ENCODE measurements around the gene PTPRD. TPM values are rescaled to one million over a fixed set of nuclear protein-coding genes. Genes with fewer than 3 reads are reported as not detected.

PTPRD gene
- total RNA-seq, 1 experiment from 2014 or later = 1.8 TPM

DNA sequence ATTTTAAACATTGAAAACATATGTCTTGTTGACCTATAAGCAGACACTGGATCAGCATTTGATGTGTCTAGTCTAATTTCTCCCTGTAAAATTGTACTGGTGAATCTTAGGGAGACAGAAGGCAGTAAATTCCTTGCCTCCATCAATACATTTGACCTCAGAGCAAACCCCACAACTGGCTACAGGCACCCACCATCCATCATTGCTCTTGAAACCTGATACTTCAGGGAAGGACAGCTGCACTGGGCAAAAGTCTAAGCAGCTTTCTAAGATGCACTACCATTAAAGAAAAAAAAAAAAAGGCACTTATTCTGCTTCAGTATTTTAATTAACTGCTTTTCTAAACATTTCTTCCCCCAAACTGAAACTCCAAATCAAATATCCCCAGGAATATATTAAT is 1761.9 kb downstream of the PTPRD start:
- BruUV-seq (replicated peaks) = no TSS peak
- CTCF ChIA-PET = no interaction called here
- no peaks in the 10 kb centered on the region for H3K4me1 Mint-ChIP-seq (ENCODE audit: low read depth, unreplicated experiment)

DNA sequence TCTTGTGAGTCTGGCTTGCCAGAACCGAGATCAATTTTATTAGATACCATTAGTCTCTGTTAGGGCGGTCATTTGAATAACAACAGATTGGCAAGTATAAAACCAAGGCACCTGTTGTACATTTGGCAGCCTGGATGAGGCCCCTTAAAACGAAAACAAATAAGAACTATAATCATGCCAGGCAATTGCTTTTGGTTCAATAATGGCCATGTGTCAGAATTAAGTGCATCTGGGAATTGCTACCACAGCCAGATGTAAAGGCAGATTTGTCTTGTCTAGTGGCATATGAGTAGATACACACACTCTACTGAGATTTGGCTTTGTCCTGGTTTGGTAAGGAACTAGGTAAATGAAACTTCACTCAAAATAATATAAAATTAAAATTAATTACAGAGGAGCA is 1767.0 kb downstream of the PTPRD start:
- Mint-ChIP-seq H3K36me3 (ENCODE audit: insufficient read depth, unreplicated experiment) (no peaks in the 10 kb centered on the region), H3K4me3 (ENCODE audit: low read depth, unreplicated experiment) (no peak overlapping the region), H3K27me3 (ENCODE audit: unreplicated experiment) (no peaks in the 10 kb centered on the region), H3K4me1 (ENCODE audit: low read depth, unreplicated experiment) (no peaks in the 10 kb centered on the region), H3K27ac (ENCODE audit: unreplicated experiment) (no peak overlapping the region), H3K9me3 (ENCODE audit: low read depth, unreplicated experiment) (peaks cover 8% of the 10 kb centered on the region)
- CTCF ChIA-PET = no interaction called here
- intact Hi-C loops (cut with micrococcal nuclease; ENCODE audit: unreplicated experiment) = no loop called here
- no peak for DNase-seq
- BruUV-seq (replicated peaks) = no TSS peak
- TF ChIP-seq, protein P1, sequence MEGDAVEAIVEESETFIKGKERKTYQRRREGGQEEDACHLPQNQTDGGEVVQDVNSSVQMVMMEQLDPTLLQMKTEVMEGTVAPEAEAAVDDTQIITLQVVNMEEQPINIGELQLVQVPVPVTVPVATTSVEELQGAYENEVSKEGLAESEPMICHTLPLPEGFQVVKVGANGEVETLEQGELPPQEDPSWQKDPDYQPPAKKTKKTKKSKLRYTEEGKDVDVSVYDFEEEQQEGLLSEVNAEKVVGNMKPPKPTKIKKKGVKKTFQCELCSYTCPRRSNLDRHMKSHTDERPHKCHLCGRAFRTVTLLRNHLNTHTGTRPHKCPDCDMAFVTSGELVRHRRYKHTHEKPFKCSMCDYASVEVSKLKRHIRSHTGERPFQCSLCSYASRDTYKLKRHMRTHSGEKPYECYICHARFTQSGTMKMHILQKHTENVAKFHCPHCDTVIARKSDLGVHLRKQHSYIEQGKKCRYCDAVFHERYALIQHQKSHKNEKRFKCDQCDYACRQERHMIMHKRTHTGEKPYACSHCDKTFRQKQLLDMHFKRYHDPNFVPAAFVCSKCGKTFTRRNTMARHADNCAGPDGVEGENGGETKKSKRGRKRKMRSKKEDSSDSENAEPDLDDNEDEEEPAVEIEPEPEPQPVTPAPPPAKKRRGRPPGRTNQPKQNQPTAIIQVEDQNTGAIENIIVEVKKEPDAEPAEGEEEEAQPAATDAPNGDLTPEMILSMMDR (IDR thresholded peaks at IDR 0.05; ENCODE audit: unreplicated experiment) = no peak

More for the DNA sequence above, 1761.9 kb downstream of the PTPRD start:
- Mint-ChIP-seq H3K9me3 (ENCODE audit: low read depth, unreplicated experiment) (peaks cover 8% of the 10 kb centered on the region), H3K27ac (ENCODE audit: unreplicated experiment) (no peak overlapping the region), H3K36me3 (ENCODE audit: insufficient read depth, unreplicated experiment) (no peaks in the 10 kb centered on the region), H3K4me3 (ENCODE audit: low read depth, unreplicated experiment) (no peak overlapping the region), H3K27me3 (ENCODE audit: unreplicated experiment) (peaks cover 2% of the 10 kb centered on the region)
- DNase-seq = no peak
- intact Hi-C loops (cut with micrococcal nuclease; ENCODE audit: unreplicated experiment) = no loop called here
- TF ChIP-seq, protein P1 (IDR thresholded peaks at IDR 0.05; ENCODE audit: unreplicated experiment) = no peak

DNA sequence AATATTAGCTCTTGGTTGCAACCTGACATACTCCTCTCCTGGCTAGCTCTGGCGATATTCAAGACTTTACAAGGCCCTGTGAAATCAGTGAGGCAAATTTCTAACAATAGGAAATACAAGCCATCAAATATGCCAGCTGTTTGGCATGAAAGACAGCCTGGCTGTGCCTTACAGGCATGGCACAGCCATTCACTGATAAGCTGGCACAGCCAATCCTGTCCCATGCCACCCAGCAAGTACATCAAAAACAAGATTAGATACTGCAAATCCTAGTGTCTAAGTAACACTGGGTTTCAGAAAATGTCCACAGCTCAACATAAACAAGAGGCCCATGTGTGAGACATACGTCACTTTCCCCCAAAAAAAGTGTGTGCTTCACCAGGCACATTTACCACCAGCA is 1767.4 kb downstream of the PTPRD start:
- CTCF ChIA-PET = no interaction called here
- DNase-seq = no peak
- no peaks in the 10 kb centered on the region for H3K4me1 Mint-ChIP-seq (ENCODE audit: low read depth, unreplicated experiment)
- H3K4me3 Mint-ChIP-seq (ENCODE audit: low read depth, unreplicated experiment) = no peak overlapping the region
- TF ChIP-seq, protein P1 (IDR thresholded peaks at IDR 0.05; ENCODE audit: unreplicated experiment) = no peak
- intact Hi-C loops (cut with micrococcal nuclease; ENCODE audit: unreplicated experiment) = no loop called here
- peaks cover 8% of the 10 kb centered on the region for H3K9me3 Mint-ChIP-seq (ENCODE audit: low read depth, unreplicated experiment)
- no peak overlapping the region for H3K27ac Mint-ChIP-seq (ENCODE audit: unreplicated experiment)
- BruUV-seq (replicated peaks) = no TSS peak
- H3K36me3 Mint-ChIP-seq (ENCODE audit: insufficient read depth, unreplicated experiment) = no peaks in the 10 kb centered on the region
- H3K27me3 Mint-ChIP-seq (ENCODE audit: unreplicated experiment) = no peaks in the 10 kb centered on the region

DNA sequence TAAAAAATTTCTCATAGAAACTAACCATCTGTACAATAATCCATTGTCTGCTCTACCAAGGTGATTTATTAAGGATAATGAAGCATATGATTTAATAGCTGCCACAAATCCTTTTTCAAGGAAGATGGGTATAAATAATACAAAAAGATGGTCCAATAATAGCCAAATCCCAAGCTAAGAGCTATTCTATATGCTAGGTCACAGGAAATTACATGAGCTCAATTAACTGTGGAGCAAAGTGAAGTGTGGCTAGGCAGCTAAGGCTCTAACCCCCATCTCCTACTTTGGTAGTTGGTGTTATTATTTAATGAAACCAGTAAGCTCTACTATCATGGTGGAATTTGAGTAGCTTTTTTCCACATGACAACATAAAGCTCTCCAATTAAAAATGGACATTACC is 1768.3 kb downstream of the PTPRD start:
- Mint-ChIP-seq H3K9me3 (ENCODE audit: low read depth, unreplicated experiment) (peaks cover 6% of the 10 kb centered on the region), H3K36me3 (ENCODE audit: insufficient read depth, unreplicated experiment) (no peaks in the 10 kb centered on the region), H3K4me1 (ENCODE audit: low read depth, unreplicated experiment) (no peaks in the 10 kb centered on the region), H3K27me3 (ENCODE audit: unreplicated experiment) (no peaks in the 10 kb centered on the region), H3K4me3 (ENCODE audit: low read depth, unreplicated experiment) (no peak overlapping the region), H3K27ac (ENCODE audit: unreplicated experiment) (no peak overlapping the region)
- CTCF ChIA-PET = no interaction called here
- no peak for DNase-seq
- intact Hi-C loops (cut with micrococcal nuclease; ENCODE audit: unreplicated experiment) = no loop called here
- BruUV-seq (replicated peaks) = no TSS peak
- TF ChIP-seq, protein P1 (IDR thresholded peaks at IDR 0.05; ENCODE audit: unreplicated experiment) = no peak

Data from Calu3 (cell line).